ENCODE measurements around the gene CHCHD3. TPM values are rescaled to one million over a fixed set of nuclear protein-coding genes. Genes with fewer than 3 reads are reported as not detected.

The CHCHD3 gene
- total and polyA plus RNA-seq, 3 experiments from 2014 or later, result 59.1 to 87.6 (median 86.9) TPM

- CTCF ChIA-PET, result no interaction called here
- Mint-ChIP-seq H3K27me3 (peaks cover 21 to 30% of the 10 kb centered on the region in 2 donors), H3K4me3 (no peak overlapping the region), H3K27ac (no peak overlapping the region), H3K36me3 (no peaks in the 10 kb centered on the region), H3K9me3 (peaks cover 0 to 16% (median 11%) of the 10 kb centered on the region in 5 donors), H3K4me1 (no peaks in the 10 kb centered on the region)
- H3K9me3 ChIP-seq (ENCODE audit: low read length), result no peaks in the 10 kb centered on the region
- DNase-seq, result no peak
- no peaks in the 10 kb centered on the region for H3K36me3 ChIP-seq (ENCODE audit: insufficient read depth, low read length)
- no peak overlapping the region for H3K27ac ChIP-seq (ENCODE audit: low read depth, low read length)
- POLR2A ChIA-PET, result no interaction called here
- no peaks in the 10 kb centered on the region for H3K4me1 ChIP-seq (ENCODE audit: insufficient read depth, low read length)
- H3K4me3 ChIP-seq (ENCODE audit: low read length), result no peak overlapping the region
- H3K27me3 ChIP-seq (ENCODE audit: insufficient read depth, low read length, poor library complexity, severe bottlenecking), result no peaks in the 10 kb centered on the region
Observed at GRCh38 chr7:132739271-132739955, 342.5 kb downstream of the CHCHD3 start.

GRCh38 chr7:132738254-132738653 lies 343.6 kb downstream of the CHCHD3 start:
- H3K27me3 Mint-ChIP-seq, result peaks cover 21 to 30% of the 10 kb centered on the region in 2 donors
- POLR2A ChIA-PET, result no interaction called here

GRCh38 chr7:132735476-132735875 lies 346.4 kb downstream of the CHCHD3 start:
- no peaks in the 10 kb centered on the region for H3K36me3 Mint-ChIP-seq
- ChIA-PET CTCF (no interaction called here), POLR2A (no interaction called here)
- no peak overlapping the region for H3K4me3 Mint-ChIP-seq
- no peak overlapping the region for H3K27ac Mint-ChIP-seq
- H3K4me1 Mint-ChIP-seq, result no peaks in the 10 kb centered on the region
- no peaks in the 10 kb centered on the region for H3K36me3 ChIP-seq (ENCODE audit: insufficient read depth, low read length)
- no peak for DNase-seq
- no peak overlapping the region for H3K4me3 ChIP-seq (ENCODE audit: low read length)
- H3K9me3 ChIP-seq (ENCODE audit: low read length), result no peaks in the 10 kb centered on the region
- no peaks in the 10 kb centered on the region for H3K4me1 ChIP-seq (ENCODE audit: insufficient read depth, low read length)
- H3K9me3 Mint-ChIP-seq, result peaks cover 0 to 2% (median 0%) of the 10 kb centered on the region in 5 donors
- no peaks in the 10 kb centered on the region for H3K27me3 ChIP-seq (ENCODE audit: insufficient read depth, low read length, poor library complexity, severe bottlenecking)
- peaks cover 14 to 16% of the 10 kb centered on the region in 2 donors for H3K27me3 Mint-ChIP-seq
- no peak overlapping the region for H3K27ac ChIP-seq (ENCODE audit: low read depth, low read length)

More at GRCh38 chr7:132738254-132738653, 343.6 kb downstream of the CHCHD3 start:
- H3K4me3 Mint-ChIP-seq, result no peak overlapping the region
- no peaks in the 10 kb centered on the region for H3K27me3 ChIP-seq (ENCODE audit: insufficient read depth, low read length, poor library complexity, severe bottlenecking)
- H3K9me3 ChIP-seq (ENCODE audit: low read length), result no peaks in the 10 kb centered on the region
- no peak overlapping the region for H3K27ac Mint-ChIP-seq
- H3K27ac ChIP-seq (ENCODE audit: low read depth, low read length), result no peak overlapping the region
- H3K9me3 Mint-ChIP-seq, result peaks cover 2 to 9% (median 5%) of the 10 kb centered on the region in 5 donors
- H3K4me1 Mint-ChIP-seq, result no peaks in the 10 kb centered on the region
- H3K36me3 Mint-ChIP-seq, result no peaks in the 10 kb centered on the region
- no peaks in the 10 kb centered on the region for H3K4me1 ChIP-seq (ENCODE audit: insufficient read depth, low read length)
- no peak for DNase-seq
- no peak overlapping the region for H3K4me3 ChIP-seq (ENCODE audit: low read length)
- CTCF ChIA-PET, result no interaction called here
- no peaks in the 10 kb centered on the region for H3K36me3 ChIP-seq (ENCODE audit: insufficient read depth, low read length)

Other genes starting within 250 kb of the CHCHD3 start
- 10 to 100 TPM; 50.3 to 53.2 TPM for gene EXOC4, start 171.0 kb upstream of the CHCHD3 start, total RNA-seq
- gene EXOC4, start 171.0 kb upstream of the CHCHD3 start, polyA plus RNA-seq, result 34.5 TPM

Data from CD8-positive, alpha-beta memory T cell (primary cell).